ENCODE measurements around the gene ZMYND8.

GRCh38 chr20:47391276-47392010, 34.9 kb upstream of the ZMYND8 start:
- no peak for TF ChIP-seq POLR2A (IDR thresholded peaks at IDR 0.05)
- TF ChIP-seq CTCF (IDR thresholded peaks at IDR 0.05): no peak

Data from testis (tissue), 2 donors.